CD4-positive, alpha-beta T cell (primary cell): ENCODE data around the gene DKK3. TPM values are rescaled to one million over a fixed set of nuclear protein-coding genes. Genes with fewer than 3 reads are reported as not detected.

ENCODE experiments used
- ATAC-seq: fragments of 200-7000 bp; cut with Tn5 transposase; one replicate; pipeline ENCODE4 v1.10.0; 2022; ENCODE audit warnings: mild to moderate bottlenecking; ENCODE audit not compliant: poor library complexity
- CTCF ChIA-PET: fragments of 350-600 bp; sonication (Branson Sonifier 250); formaldehyde crosslinking; loops from one replicate; lab custom pipeline; 2021; ENCODE audit warnings: antibody characterized with exemption, inconsistent platforms; lab: Charles Lee
- POLR2A ChIA-PET: fragments of 350-600 bp; sonication (Branson Sonifier 250); formaldehyde crosslinking; loops from one replicate; lab custom pipeline; 2021; ENCODE audit warnings: antibody characterized with exemption, inconsistent platforms; lab: Charles Lee
- DNase-seq, 14 experiments: peaks; one replicate each; pipeline ENCODE4 v3.0.0-alpha.2; 2013 to 2020; ENCODE audit warnings: mixed read lengths in 2 of 14
- H3K27ac ChIP-seq, 2 donors: one replicate each; pipeline versions ENCODE4 v1.5.1 to v1.7.0; 2013; ENCODE audit warnings: low read length in 2 of 2, low read depth in 1 of 2, mild to moderate bottlenecking in 1 of 2
- H3K27me3 ChIP-seq, 2 experiments: 1 replicate in 1 of 2; 2 replicates in 1 of 2; pipeline versions ENCODE4 v1.6.1 to v1.7.0; 2013; ENCODE audit warnings: low read length in 2 of 2, control low read depth in 1 of 2, mild to moderate bottlenecking in 1 of 2, moderate library complexity in 1 of 2; ENCODE audit not compliant: insufficient read depth in 2 of 2, control insufficient read depth in 1 of 2
- H3K36me3 ChIP-seq: one replicate; pipeline ENCODE4 v1.6.1; 2013; ENCODE audit warnings: low read length, control low read depth; ENCODE audit not compliant: insufficient read depth
- H3K4me1 ChIP-seq: one replicate; pipeline ENCODE4 v1.6.1; 2013; ENCODE audit warnings: low read length, control low read depth; ENCODE audit not compliant: insufficient read depth
- H3K4me3 ChIP-seq: one replicate; pipeline ENCODE4 v1.5.1; 2013; ENCODE audit warnings: mild to moderate bottlenecking, low read length, moderate library complexity
- H3K9me3 ChIP-seq, 2 experiments: 1 replicate in 1 of 2; 2 replicates in 1 of 2; pipeline versions ENCODE4 v1.6.1 to v1.7.0; 2013; ENCODE audit warnings: low read length in 2 of 2, mild to moderate bottlenecking in 2 of 2, control low read depth in 1 of 2, moderate library complexity in 1 of 2; ENCODE audit not compliant: control insufficient read depth in 1 of 2, insufficient read depth in 1 of 2
- H3K27ac Mint-ChIP-seq: one replicate; pipeline ENCODE4 v1.8.0; 2020; ENCODE audit warnings: mixed read lengths
- H3K27me3 Mint-ChIP-seq: one replicate; pipeline ENCODE4 v1.8.0; 2021; ENCODE audit warnings: mixed read lengths
- H3K36me3 Mint-ChIP-seq: one replicate; pipeline ENCODE4 v1.8.0; 2021; ENCODE audit warnings: low read depth, mixed read lengths
- H3K4me1 Mint-ChIP-seq: one replicate; pipeline ENCODE4 v1.8.0; 2021; ENCODE audit warnings: low read depth, mixed read lengths
- H3K4me3 Mint-ChIP-seq: one replicate; pipeline ENCODE4 v1.8.0; 2020; ENCODE audit warnings: mild to moderate bottlenecking, mixed read lengths
- H3K9me3 Mint-ChIP-seq: one replicate; pipeline ENCODE4 v1.8.0; 2020; ENCODE audit warnings: mixed read lengths
- intact Hi-C, 2 experiments: fragments of 100-400 bp; cut with DNase I in 1 of 2; cut with micrococcal nuclease in 1 of 2; formaldehyde crosslinking; loops; one replicate each; pipeline versions ENCODE4 v1.15.1 to v1.9.0; 2023 to 2025; cut with DNase I, micrococcal nuclease
- total RNA-seq, 174 experiments: library from RNA in 2 of 174; stranded (reverse) in 2 of 174; gene quantifications; one replicate each; pipeline ENCODE4 v1.2.3 and lab custom pipeline; 2021 to 2026
- TF ChIP-seq, protein P1 (sequence below): fragments of 200-600 bp; IDR thresholded peaks from one replicate; pipeline ENCODE4 v1.8.0; 2022; ENCODE audit warnings: antibody characterized with exemption, mild to moderate bottlenecking

Gene DKK3
- total RNA-seq, 2 experiments from 2014 or later, result 0.61 to 0.71 TPM

DNA sequence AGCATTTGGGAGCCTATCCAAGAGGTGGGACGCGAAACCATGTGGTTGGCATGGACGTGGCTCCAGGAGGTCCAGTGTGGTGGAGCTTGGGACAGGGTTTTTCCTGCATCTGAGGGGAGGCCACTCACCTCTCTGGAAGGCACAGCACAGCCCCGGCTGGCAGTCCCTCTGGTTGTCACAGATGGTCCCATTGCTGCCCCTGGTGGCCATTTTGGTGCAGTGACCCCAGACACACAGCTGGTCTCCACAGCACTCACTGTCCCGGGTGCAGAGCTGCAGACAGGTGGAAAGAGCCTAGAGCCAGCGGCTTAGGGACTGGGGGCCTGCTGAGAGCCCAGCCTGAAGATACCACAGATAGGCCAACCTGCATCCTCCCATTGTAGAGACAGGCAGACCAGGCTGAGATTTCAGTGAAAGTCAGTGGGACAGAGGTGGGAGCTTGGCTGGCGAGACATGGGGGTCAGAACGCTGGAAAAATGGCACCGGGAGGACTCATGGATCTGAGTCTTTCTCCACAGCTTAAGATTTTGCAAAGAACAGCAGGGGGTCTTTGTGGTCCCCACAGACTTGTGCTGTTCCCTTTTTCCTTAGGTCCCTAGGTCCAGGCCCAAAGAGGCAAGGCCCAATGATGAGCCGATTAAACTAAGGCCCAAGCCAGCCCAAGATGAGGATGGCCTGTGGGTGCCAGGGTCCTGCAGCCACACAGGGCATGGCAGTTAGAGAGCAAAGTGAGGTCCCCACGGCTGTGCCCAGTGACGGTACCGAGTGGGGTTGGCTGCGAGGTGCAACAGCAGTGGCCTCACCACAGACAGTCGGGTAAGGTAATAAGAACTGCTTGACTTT, 41.4 kb downstream of the DKK3 start:
- TF ChIP-seq, protein P1, sequence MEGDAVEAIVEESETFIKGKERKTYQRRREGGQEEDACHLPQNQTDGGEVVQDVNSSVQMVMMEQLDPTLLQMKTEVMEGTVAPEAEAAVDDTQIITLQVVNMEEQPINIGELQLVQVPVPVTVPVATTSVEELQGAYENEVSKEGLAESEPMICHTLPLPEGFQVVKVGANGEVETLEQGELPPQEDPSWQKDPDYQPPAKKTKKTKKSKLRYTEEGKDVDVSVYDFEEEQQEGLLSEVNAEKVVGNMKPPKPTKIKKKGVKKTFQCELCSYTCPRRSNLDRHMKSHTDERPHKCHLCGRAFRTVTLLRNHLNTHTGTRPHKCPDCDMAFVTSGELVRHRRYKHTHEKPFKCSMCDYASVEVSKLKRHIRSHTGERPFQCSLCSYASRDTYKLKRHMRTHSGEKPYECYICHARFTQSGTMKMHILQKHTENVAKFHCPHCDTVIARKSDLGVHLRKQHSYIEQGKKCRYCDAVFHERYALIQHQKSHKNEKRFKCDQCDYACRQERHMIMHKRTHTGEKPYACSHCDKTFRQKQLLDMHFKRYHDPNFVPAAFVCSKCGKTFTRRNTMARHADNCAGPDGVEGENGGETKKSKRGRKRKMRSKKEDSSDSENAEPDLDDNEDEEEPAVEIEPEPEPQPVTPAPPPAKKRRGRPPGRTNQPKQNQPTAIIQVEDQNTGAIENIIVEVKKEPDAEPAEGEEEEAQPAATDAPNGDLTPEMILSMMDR, result peak; percentile 73
- Mint-ChIP-seq H3K9me3 (no peaks in the 10 kb centered on the region), H3K4me1 (peaks cover 11% of the 10 kb centered on the region), H3K27ac (no peak overlapping the region), H3K4me3 (no peak overlapping the region), H3K36me3 (no peaks in the 10 kb centered on the region), H3K27me3 (no peaks in the 10 kb centered on the region)
- peaks cover 10% of the 10 kb centered on the region for H3K4me1 ChIP-seq
- no peak overlapping the region for H3K4me3 ChIP-seq
- no peaks in the 10 kb centered on the region for H3K27me3 ChIP-seq
- H3K9me3 ChIP-seq, result no peaks in the 10 kb centered on the region
- no peak overlapping the region for H3K27ac ChIP-seq
- ATAC-seq (peak; percentile 95), DNase-seq (peak; percentile 50 to 78 (median 60))
- ChIA-PET CTCF (interaction anchor here (1.2 kb wide), 1 partner anchor 314 kb away, joined by 3 read pairs; no protein-coding TSS in a partner anchor), POLR2A (no interaction called here)
- intact Hi-C loops, result loop anchor here in 1 of 2 experiments (5.0 kb wide), 1 partner anchor 170 kb away; no protein-coding TSS in a partner anchor
- H3K36me3 ChIP-seq, result no peaks in the 10 kb centered on the region

DNA sequence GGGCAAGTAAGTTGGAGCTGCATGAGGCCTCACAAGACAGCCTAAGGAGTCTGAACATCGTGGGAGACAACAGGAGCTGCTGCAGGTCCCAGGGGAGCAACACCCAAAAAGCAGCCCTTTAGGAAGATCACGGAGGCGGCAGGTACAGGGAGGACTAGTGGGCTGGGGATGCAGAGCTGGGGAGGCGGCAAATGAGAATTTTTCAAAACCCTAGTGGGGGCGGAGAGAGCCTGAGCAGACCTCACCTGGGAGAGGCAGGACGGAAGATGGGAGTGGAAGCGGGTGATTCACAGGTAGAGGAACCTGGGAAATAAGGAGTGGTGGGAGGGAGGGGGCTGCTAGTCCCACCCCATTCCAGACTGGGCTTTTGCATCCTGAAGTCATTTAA, 42.1 kb downstream of the DKK3 start:
- DNase-seq (no peak), ATAC-seq (no peak)
- POLR2A ChIA-PET, result no interaction called here
- Mint-ChIP-seq H3K36me3 (no peaks in the 10 kb centered on the region), H3K4me3 (no peak overlapping the region), H3K9me3 (no peaks in the 10 kb centered on the region), H3K27me3 (no peaks in the 10 kb centered on the region), H3K27ac (no peak overlapping the region), H3K4me1 (peaks cover 18% of the 10 kb centered on the region)
- Histone ChIP-seq H3K27ac (no peak overlapping the region), H3K27me3 (no peaks in the 10 kb centered on the region), H3K36me3 (no peaks in the 10 kb centered on the region), H3K4me1 (peaks cover 17% of the 10 kb centered on the region), H3K4me3 (no peak overlapping the region), H3K9me3 (no peaks in the 10 kb centered on the region)
- CTCF ChIA-PET, result interaction anchor here (1.2 kb wide), 1 partner anchor 315 kb away, joined by 3 read pairs; no protein-coding TSS in a partner anchor
- TF ChIP-seq, protein P1, result no peak
- intact Hi-C loops, result loop anchor here in 1 of 2 experiments (5.0 kb wide), 1 partner anchor 169 kb away; no protein-coding TSS in a partner anchor

DNA sequence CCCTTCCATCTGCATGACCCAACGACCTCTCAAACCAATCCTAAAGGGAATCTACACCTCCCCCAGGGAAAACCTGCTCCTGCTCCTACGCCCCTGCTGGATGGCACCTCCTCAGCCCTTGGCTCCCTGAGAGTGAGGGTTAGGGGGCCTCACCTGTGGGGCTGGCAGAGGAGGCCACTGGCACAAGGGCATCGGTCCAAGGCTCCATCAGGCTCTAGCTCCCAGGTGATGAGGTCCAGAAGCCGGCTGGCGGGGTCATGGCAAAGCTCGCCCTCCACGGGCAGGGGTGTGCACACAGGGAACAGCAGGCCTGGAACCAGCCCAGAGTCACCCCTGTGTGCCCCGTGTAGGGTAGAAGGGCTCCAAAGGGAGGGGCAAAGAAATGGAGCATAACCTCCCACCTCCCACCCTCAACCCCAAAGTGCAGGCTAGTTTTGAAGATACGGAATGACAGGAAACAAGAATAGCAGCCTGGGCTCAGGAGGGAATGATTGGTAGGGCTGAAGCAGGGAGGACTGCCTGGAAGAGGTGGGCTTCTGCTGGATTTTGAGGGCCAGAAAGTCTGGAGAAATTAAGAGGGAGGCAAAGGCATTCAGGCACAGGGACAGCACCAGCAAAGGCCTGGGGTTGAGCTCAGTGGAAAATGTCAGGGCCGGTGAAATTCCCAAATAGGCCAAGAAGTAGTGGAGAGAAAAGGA, 42.6 kb downstream of the DKK3 start:
- Mint-ChIP-seq H3K9me3 (no peaks in the 10 kb centered on the region), H3K4me1 (peaks cover 23% of the 10 kb centered on the region), H3K27me3 (no peaks in the 10 kb centered on the region), H3K27ac (no peak overlapping the region), H3K36me3 (no peaks in the 10 kb centered on the region), H3K4me3 (no peak overlapping the region)
- no peaks in the 10 kb centered on the region for H3K36me3 ChIP-seq
- peaks cover 23% of the 10 kb centered on the region for H3K4me1 ChIP-seq
- no peak for DNase-seq
- intact Hi-C loops, result loop anchor here in 1 of 2 experiments (5.0 kb wide), 1 partner anchor 169 kb away; no protein-coding TSS in a partner anchor
- no peak for ATAC-seq
- H3K4me3 ChIP-seq, result no peak overlapping the region
- ChIA-PET CTCF (no interaction called here), POLR2A (no interaction called here)
- H3K27ac ChIP-seq, result no peak overlapping the region
- H3K9me3 ChIP-seq, result no peaks in the 10 kb centered on the region
- TF ChIP-seq, protein P1, result no peak
- no peaks in the 10 kb centered on the region for H3K27me3 ChIP-seq
